NCI-H1105 (cell line): Measurements from ENCODE around the gene CMTM4.
"Not testable (repeated sequence)": the region's sequence is repeated elsewhere in the genome, so short reads cannot be mapped to it uniquely, and the experiment has no call there.

Experiments used
- DNase-seq: peaks from one replicate; lab custom pipeline; 2025; lab: John Stamatoyannopoulos, UW

Gene CMTM4

DNA sequence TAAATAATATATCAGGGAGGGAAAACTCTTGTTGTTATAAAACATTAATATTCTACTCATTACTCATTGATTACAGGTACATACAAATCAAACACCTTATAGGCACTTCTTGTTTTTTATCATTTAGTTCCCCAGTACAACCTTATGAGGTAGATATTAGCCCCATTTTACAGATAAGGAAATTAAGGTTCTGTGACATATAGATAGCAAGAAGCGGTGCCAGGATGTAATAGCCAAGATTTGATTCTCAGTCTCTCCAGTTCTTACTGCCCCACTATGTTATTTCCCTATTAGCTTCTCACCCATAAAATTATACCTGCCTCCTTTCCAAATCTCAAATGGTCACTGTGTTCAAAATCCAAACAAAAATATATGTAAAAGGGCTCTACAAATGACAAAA is 55.2 kb downstream of the CMTM4 start:
- no peak for DNase-seq

DNA sequence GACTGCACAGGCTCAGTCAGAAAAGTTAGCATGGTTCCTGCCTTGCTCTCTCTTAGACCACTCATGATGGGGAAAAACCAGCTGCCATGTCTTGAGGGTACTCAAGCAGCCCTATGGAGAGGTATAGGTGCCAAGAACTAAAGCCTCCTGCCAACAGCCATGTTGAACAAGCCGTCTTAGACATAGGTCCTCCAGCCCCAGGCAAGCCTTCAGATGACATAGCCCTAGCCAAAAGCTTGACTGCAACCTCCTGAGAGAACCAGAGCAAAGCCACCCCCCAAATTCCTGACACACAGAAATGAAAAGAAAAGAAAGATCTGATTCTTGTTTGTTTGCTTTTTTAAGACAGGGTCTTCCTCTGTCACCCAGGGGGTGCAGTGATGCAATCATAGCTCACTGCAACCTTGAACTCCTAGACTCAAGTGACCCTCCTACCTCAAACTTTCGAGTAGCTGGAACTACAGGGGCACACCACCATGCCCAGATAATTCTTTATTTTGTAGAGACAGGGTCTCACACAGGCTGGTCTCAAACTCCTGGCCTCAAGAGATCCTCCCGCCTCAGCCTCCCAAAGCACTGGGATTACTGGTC is 55.7 kb downstream of the CMTM4 start:
- DNase-seq = no peak

DNA sequence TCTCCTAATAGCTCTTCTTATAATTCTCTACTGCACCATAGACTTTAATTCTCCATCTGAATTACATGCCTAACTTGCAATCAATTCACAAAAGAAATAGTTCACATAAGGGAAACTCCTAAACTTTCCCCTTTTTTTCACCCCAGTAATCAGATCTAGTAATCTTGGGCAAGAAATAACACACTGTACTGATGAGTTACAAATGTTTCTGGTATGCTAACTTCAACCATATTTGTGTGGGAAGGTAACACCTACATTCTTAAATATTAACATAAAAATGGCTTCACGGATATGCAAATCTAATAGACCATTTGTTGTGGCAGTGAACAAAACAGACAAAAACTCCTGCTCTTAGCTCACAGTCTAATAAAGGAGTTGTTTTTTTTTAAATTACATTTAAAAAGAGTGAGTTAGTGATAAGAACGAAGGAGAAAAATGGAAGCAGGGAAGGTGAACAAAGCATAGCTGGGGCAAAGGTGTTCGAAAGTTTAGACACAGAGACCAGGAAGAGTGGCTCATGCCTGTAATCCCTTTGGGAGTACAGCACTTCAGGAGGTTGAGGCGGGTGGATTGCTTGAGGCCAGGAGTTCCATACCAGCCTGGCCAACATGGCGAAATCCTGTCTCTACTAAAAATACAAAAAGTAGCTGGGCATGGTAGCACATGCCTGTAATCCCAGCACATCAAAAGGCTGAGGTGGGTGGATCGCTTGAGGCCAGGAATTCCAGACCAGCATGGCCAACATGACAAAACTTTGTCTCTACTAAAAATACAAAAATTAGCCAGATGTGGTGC is 57.3 kb downstream of the CMTM4 start:
- DNase-seq = no peak

GRCh38 chr16:66637806-66638205 is 58.7 kb downstream of the CMTM4 start:
- DNase-seq = no peak

GRCh38 chr16:66636199-66636598 is 60.3 kb downstream of the CMTM4 start:
- no peak for DNase-seq

DNA sequence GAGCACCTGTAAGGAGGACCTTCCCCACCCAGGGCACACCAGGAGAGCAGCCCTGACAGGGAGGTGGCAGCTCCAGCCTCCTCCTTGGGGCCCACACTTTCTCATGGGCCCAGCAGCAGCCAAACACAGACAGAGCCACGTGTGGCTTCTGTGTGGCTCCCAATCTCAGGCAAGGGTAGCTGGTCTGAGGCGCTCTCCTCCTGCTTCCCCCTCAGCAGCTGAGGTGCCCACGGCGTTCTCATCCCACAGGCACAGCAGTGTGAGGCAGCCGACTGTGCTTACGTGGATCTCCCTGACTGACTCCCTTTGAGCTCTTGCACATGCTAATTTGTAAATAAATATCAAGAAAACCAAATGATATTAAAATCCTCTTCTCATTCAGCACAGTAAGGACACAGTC is 61.1 kb downstream of the CMTM4 start:
- no peak for DNase-seq

- no peak for DNase-seq
Measured at GRCh38 chr16:66634527-66635196, 61.9 kb downstream of the CMTM4 start.

- not testable (repeated sequence) for DNase-seq
Measured at GRCh38 chr16:66631558-66631957, 65.0 kb downstream of the CMTM4 start.

DNA sequence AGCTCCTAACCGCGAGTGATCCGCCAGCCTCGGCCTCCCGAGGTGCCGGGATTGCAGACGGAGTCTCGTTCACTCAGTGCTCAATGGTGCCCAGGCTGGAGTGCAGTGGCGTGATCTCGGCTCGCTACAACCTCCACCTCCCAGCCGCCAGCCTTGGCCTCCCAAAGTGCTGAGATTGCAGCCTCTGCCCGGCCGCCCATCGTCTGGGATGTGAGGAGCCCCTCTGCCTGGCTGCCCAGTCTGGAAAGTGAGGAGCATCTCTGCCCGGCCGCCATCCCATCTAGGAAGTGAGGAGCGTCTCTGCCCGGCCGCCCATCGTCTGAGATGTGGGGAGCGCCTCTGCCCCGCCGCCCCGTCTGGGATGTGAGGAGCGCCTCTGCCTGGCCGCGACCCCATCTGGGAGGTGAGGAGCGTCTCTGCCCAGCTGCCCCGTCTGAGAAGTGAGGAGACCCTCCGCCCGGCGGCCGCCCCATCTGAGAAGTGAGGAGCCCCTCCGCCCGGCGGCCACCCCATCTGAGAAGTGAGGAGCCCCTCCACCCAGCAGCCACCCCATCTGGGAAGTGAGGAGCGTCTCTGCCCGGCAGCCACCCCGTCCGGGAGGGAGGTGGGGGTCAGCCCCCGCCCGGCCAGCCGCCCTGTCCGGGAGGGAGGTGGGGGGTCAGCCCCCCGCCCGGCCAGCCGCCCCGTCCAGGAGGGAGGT is 65.8 kb downstream of the CMTM4 start:
- not testable (repeated sequence) for DNase-seq

DNA sequence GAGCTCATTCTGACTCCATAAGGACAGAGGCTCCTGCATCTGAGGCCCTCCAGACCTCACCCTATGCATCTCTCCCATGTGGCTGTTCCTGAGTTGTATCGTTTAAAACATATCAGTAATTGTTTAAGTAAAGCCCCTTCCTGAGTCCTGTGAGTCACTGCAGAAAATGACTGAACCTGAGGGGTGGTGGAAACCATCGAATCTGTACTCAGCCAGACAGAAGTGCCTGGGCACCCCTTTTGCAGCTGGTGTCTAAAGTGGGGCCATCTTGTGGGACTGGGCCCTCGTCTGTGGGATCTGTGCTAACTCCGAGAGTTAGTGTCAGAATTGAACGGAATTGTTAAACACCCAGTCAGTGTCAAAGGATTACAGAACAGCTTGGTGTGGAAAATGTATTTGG is 66.7 kb downstream of the CMTM4 start:
- DNase-seq = no peak

DNA sequence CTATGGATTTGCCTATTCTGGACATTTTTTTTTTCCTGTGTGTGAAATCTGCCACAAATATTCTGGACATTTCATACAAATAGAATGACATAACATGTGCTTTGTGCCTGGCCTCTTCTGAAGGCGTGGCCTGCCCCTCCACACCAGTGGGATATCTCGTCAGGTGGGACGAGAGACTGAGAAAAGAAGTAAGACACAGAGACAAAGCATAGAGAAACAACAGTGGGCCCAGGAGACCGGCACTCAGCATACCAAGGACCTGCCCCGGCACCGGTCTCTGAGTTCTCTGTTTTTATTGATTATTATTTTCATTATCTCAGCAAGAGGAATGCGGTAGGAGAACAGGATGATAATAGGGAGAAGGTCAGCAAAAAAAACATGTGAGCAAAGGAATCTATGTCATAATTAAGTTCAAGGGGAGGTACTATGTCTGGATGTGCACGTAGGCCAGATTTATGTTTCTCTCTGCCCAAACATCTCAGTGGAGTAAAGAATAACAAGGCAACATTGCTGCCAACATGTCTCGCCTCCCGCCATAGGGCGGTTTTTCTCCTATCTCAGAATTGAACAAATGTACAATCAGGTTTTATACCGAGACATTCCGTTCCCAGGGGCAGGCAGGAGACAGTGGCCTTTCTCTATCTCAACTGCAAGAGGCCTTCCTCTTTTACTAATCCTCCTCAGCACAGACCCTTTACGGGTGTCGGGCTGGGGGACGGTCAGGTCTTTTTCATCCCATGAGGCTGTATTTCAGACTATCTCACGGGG is 68.7 kb downstream of the CMTM4 start:
- not testable (repeated sequence) for DNase-seq

DNA sequence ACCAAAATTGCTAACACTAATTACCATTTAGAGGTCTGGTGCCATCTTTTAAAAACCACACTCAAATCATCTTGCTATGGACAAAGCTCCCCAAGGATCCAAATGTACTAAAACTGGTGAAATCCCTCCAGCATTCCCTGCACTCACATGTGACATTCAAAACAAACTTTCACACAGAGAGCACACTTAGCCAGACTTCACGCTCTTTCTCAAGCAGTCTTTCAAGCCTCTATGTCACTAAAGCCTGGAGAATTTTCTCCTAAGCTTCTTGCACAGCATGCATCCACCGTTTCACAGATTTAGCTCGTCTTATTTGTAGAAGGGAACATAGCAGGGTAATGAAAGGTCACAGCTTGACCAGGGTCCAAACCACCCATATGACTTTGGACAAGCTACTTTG is 72.8 kb downstream of the CMTM4 start:
- no peak for DNase-seq

GRCh38 chr16:66622863-66623262 is 73.7 kb downstream of the CMTM4 start:
- no peak for DNase-seq

DNA sequence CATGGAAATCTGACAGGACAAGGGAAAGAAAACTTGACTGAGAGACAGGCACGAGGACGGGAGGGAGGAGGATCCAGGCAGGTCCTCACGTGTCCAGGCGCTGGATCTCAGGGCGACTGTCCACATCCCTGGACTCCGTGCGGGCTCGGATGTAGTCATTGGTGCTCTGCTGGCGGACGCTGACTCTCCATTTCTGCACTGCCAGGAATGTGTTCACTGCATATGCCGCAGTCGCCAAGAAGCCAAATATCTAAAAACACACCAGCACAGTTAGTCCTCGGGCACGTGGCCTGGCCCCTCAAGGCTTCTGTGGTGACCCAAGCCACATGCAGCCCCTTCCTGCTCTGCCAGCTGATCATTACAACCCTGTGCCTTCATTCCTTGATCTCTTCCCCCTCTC is 74.6 kb downstream of the CMTM4 start:
- no peak for DNase-seq

DNA sequence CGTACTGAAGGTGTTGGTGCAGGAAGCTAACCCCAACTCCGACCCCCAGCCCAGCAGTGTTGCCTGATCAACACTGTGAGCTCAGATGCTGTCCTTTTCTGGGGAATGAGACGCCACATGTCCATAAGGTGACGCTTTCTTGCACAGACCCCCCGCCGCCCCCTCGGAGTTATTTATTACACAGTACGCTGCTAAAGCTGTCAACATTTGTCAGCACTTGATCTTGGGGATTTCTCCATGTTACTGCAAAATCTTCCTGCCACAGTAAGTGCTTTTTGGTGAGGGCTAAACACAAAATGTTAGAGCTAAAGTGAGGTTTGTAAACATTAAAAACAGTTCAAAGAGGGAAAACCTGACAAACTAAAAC is 76.1 kb downstream of the CMTM4 start:
- no peak for DNase-seq

- no peak for DNase-seq
Measured at GRCh38 chr16:66619534-66620428, 76.8 kb downstream of the CMTM4 start.

- no peak for DNase-seq
Measured at GRCh38 chr16:66618588-66619375, 77.8 kb downstream of the CMTM4 start.

- DNase-seq = no peak
Measured at GRCh38 chr16:66617728-66618127, 78.8 kb downstream of the CMTM4 start.

DNA sequence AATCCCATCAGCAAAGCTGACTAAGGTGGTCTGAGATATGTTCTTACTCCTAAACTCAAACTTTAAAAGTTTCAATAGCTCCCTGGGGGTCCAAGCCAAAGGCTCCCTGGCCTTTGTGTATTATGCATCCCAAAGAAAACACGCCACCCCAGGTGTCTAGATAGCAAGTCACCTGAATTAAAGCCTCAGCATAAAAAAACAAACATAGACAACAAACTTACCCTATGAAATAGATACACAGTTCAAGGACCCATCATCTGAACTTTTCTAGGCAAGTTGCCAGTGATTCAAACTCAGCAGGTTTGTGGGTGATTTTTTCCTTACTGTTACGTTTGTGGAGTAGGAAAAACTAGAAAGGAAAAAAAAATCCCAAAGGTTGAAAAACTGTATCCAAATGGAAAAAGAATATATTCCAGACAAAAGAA is 79.5 kb downstream of the CMTM4 start:
- DNase-seq = no peak

GRCh38 chr16:66616592-66616991 is 80.0 kb downstream of the CMTM4 start:
- DNase-seq = no peak
